HCT116 (cell line): ENCODE data around the gene MEF2D. TPM values are rescaled to one million over a fixed set of nuclear protein-coding genes. Genes with fewer than 3 reads are reported as not detected.

Experiments used
- ATAC-seq: fragments of 200-7000 bp; cut with Tn5 transposase; 2 replicates; pipeline ENCODE4 v1.9.1; 2020; ENCODE audit warnings: mild to moderate bottlenecking, moderate library complexity
- BruUV-seq: library from RNA; stranded (reverse); fragments of 400-500 nt; replicated peaks from 2 replicates; lab custom pipeline; 2021; lab: Mats Ljungman, UMichigan
- CTCF ChIA-PET: fragments of 300-600 bp; sonication (Branson Sonifier 250); formaldehyde crosslinking; loops from one replicate; lab custom pipeline; 2021; ENCODE audit warnings: antibody characterized with exemption; lab: Charles Lee
- POLR2A ChIA-PET: fragments of 300-600, 350-600 bp; sonication (Branson Sonifier 250); formaldehyde crosslinking; loops from one replicate; lab custom pipeline; 2021; ENCODE audit warnings: antibody characterized with exemption; lab: Charles Lee
- RAD21 ChIA-PET, 2 experiments: fragments of 300-600 bp; sonication (Branson Sonifier 250); formaldehyde crosslinking; loops; one replicate each; lab custom pipeline; 2023; ENCODE audit warnings: low total read pairs in 2 of 2; ENCODE audit not compliant: uncharacterized antibody in 2 of 2, unreplicated experiment in 2 of 2, low non-redundant PET in 1 of 2; lab: Charles Lee
- DNase-seq: peaks from one replicate; pipeline ENCODE4 v3.0.0-alpha.2; 2010; ENCODE audit warnings: low read depth, low spot score
- H2AFZ ChIP-seq: fragments of 200-600 bp; shearing (Covaris generic), sonication (generic); 2 replicates; pipeline ENCODE4 v1.6.1; 2017; ENCODE audit warnings: low read depth, mixed run types, mixed read lengths, antibody characterized with exemption, low read length; ENCODE audit not compliant: poor library complexity, severe bottlenecking
- H3K27ac ChIP-seq: 2 replicates; pipeline ENCODE4 v1.5.1; 2012; ENCODE audit warnings: low read depth, low read length
- H3K27me3 ChIP-seq: fragments of 200-600 bp; sonication (generic); 2 replicates; pipeline ENCODE4 v1.6.1; 2016; ENCODE audit warnings: mixed run types, low read length, mixed read lengths; ENCODE audit not compliant: insufficient read depth
- H3K36me3 ChIP-seq, 2 experiments: fragments of 200-500 bp in 1 of 2; fragments of 200-600 bp in 1 of 2; sonication (Bioruptor generic) in 1 of 2; sonication (generic) in 1 of 2; 2 replicates each; pipeline versions ENCODE4 v1.5.1 to v1.6.1; 2014 to 2016; ENCODE audit warnings: low read length in 2 of 2, inconsistent platforms in 1 of 2, mixed read lengths in 1 of 2, mixed run types in 1 of 2; ENCODE audit not compliant: insufficient read depth in 2 of 2, control insufficient read depth in 1 of 2
- H3K4me1 ChIP-seq, 2 experiments: fragments of 200-600 bp in 1 of 2; sonication (generic) in 1 of 2; 2 replicates each; pipeline versions ENCODE4 v1.5.1 to v1.6.1; 2012 to 2017; ENCODE audit warnings: low read length in 2 of 2, inconsistent platforms in 1 of 2, mild to moderate bottlenecking in 1 of 2, mixed read lengths in 1 of 2, mixed run types in 1 of 2, moderate library complexity in 1 of 2; ENCODE audit not compliant: insufficient read depth in 2 of 2, control insufficient read depth in 1 of 2
- H3K4me2 ChIP-seq: fragments of 200-600 bp; sonication (generic); 2 replicates; pipeline ENCODE4 v1.6.1; 2017; ENCODE audit warnings: mixed run types, low read length, mixed read lengths
- H3K4me3 ChIP-seq, 2 experiments: fragments of 200-600 bp in 1 of 2; sonication (generic) in 1 of 2; replicated peaks in 1 of 2; 2 replicates each; pipeline ENCODE4 v1.5.1; 2011 to 2016; ENCODE audit warnings: low read length in 2 of 2, control low read depth in 1 of 2, low read depth in 1 of 2, mild to moderate bottlenecking in 1 of 2, mixed read lengths in 1 of 2, mixed run types in 1 of 2
- H3K79me2 ChIP-seq: fragments of 200-600 bp; sonication (generic); 2 replicates; pipeline ENCODE4 v1.6.1; 2017; ENCODE audit warnings: mild to moderate bottlenecking, mixed run types, low read length, moderate library complexity, mixed read lengths; ENCODE audit not compliant: insufficient read depth
- H3K9ac ChIP-seq: fragments of 200-600 bp; sonication (generic); 2 replicates; pipeline ENCODE4 v1.6.1; 2016; ENCODE audit warnings: low read length, mixed read lengths
- H3K9me2 ChIP-seq: fragments of 200-600 bp; sonication (generic), shearing (Covaris generic); 2 replicates; pipeline ENCODE4 v1.6.1; 2017; ENCODE audit warnings: mixed run types, mild to moderate bottlenecking, moderate library complexity; ENCODE audit not compliant: insufficient read depth
- H3K9me3 ChIP-seq, 2 experiments: fragments of 200-500 bp in 1 of 2; fragments of 200-600 bp in 1 of 2; sonication (Bioruptor generic) in 1 of 2; sonication (generic) in 1 of 2; 2 replicates each; pipeline ENCODE4 v1.6.1; 2014 to 2017; ENCODE audit warnings: low read length in 2 of 2, mixed read lengths in 2 of 2, inconsistent platforms in 1 of 2, low read depth in 1 of 2, mild to moderate bottlenecking in 1 of 2, mixed run types in 1 of 2, moderate library complexity in 1 of 2; ENCODE audit not compliant: control insufficient read depth in 1 of 2, insufficient read depth in 1 of 2
- H4K20me1 ChIP-seq: fragments of 200-600 bp; sonication (generic), shearing (Covaris generic); 2 replicates; pipeline ENCODE4 v1.6.1; 2017; ENCODE audit warnings: mixed run types, mild to moderate bottlenecking, moderate library complexity; ENCODE audit not compliant: insufficient read depth
- CBX3 ChIP-seq: IDR thresholded peaks from 2 replicates; pipeline ENCODE4 v1.6.1; 2012; ENCODE audit warnings: low read depth
- JUND ChIP-seq: IDR thresholded peaks from 2 replicates; pipeline ENCODE4 v1.6.1; 2012
- POLR2A ChIP-seq: IDR thresholded peaks from 2 replicates; pipeline ENCODE4 v1.7.0; 2011; ENCODE audit warnings: borderline replicate concordance; ENCODE audit not compliant: insufficient read depth, insufficient read length; ENCODE audit errors: extremely low read depth
- POLR2AphosphoS5 ChIP-seq: IDR thresholded peaks from 2 replicates; pipeline ENCODE4 v1.6.1; 2011; ENCODE audit warnings: mild to moderate bottlenecking, low read depth, low read length, moderate library complexity
- SIN3A ChIP-seq: IDR thresholded peaks from 2 replicates; pipeline ENCODE4 v1.6.1; 2012; ENCODE audit warnings: low read depth
- SP1 ChIP-seq: IDR thresholded peaks from 2 replicates; pipeline ENCODE4 v1.6.1; 2012; ENCODE audit warnings: low read depth
- YY1 ChIP-seq: IDR thresholded peaks from 2 replicates; pipeline ENCODE4 v1.6.1; 2011; ENCODE audit warnings: low read length, low read depth, moderate library complexity, mild to moderate bottlenecking; ENCODE audit not compliant: insufficient replicate concordance; ENCODE audit errors: extremely low read depth
- ZFX ChIP-seq: fragments of 450-650 bp; IDR thresholded peaks from 2 replicates; pipeline ENCODE4 v1.6.1; 2017
- intact Hi-C: fragments of 100-400 bp; cut with micrococcal nuclease; formaldehyde crosslinking; loops from 2 replicates; pipeline ENCODE4 v1.10.0; 2022
- total RNA-seq: library from RNA; stranded (reverse); gene quantifications from one replicate; pipeline ENCODE4 v1.2.1, GENCODE V29; 2021; ENCODE audit not compliant: unreplicated experiment
- TF ChIP-seq, protein P1 (sequence below), 3 experiments: fragments of 200-600 bp in 1 of 3; sonication (generic) in 1 of 3; IDR thresholded peaks in 2 of 3; conservative IDR thresholded peaks in 1 of 3; 2 replicates each; pipeline ENCODE4 v1.5.1; 2012 to 2017; ENCODE audit warnings: low read depth in 2 of 3, low read length in 2 of 3, antibody characterized with exemption in 1 of 3, borderline replicate concordance in 1 of 3, control low read depth in 1 of 3, mild to moderate bottlenecking in 1 of 3, mixed read lengths in 1 of 3, mixed run types in 1 of 3, moderate library complexity in 1 of 3; ENCODE audit not compliant: insufficient read depth in 1 of 3
- TF ChIP-seq, protein P2 (sequence below): IDR thresholded peaks from 2 replicates; pipeline ENCODE4 v1.6.1; 2012
- TF ChIP-seq, protein P3 (sequence below): IDR thresholded peaks from 2 replicates; pipeline ENCODE4 v1.6.1; 2011; ENCODE audit warnings: mild to moderate bottlenecking, low read length, moderate library complexity; ENCODE audit not compliant: insufficient replicate concordance; ENCODE audit errors: extremely low read depth
- TF ChIP-seq, protein P4 (sequence below): IDR thresholded peaks from 2 replicates; pipeline ENCODE4 v1.6.1; 2012; ENCODE audit warnings: low read depth

MEF2D gene
- total RNA-seq, 1 experiment from 2014 or later, result 44.2 TPM

DNA sequence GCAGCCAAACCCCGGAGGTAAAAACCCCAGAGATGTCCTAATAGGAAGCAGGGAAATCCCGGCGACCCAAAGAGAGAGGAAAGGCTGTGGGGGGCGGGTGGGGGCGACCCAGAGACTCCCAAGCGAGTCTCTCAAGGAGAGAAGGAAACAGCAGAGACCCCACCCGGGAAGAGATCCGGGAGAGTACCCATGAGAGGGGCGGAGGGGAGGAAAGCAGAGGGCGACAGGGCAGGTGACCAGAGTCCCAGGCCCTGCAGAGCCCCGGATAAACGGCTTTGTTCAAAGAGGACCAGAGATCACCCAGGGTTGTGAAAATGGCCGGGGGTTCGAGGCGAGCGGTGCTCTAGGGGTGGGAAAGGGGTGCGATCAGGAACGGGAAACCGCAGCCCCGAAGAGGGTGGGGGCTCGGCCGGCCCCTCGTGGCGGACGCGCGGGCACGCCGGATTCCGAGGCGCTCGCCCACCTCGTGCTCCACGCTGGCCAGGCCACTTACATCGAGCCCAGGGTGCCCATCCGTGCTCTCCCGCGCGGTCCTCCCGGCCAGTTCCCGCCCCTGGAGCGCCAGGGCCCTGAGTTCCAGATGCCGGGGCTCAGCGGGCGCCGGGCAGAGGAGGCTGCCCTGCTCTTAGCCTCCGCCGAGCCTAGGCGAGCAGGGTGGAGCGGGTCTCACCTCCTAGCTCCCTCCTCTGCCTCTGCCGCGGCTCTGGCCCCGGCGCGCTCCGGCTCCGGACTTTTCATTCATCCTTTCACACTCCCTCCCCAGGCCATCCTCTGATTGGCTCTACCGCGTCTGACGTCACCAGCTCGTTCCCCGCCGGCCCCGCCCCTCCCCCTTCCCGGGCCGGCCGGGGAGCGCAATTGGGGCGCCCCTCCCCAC, 79.3 kb downstream of the MEF2D start:
- Histone ChIP-seq H3K4me3 (peak overlapping the region; percentile 69 to 73), H3K79me2 (peaks cover 47% of the 10 kb centered on the region), H3K36me3 (peaks cover 0 to 7% of the 10 kb centered on the region in 2 experiments; a peak in 1 of 4 replicates), H3K27me3 (no peaks in the 10 kb centered on the region), H3K9ac (peak overlapping the region; percentile 86), H3K9me2 (no peaks in the 10 kb centered on the region), H4K20me1 (no peaks in the 10 kb centered on the region), H2AFZ (peak overlapping the region; percentile 37), H3K27ac (peak overlapping the region; percentile 76), H3K9me3 (no peaks in the 10 kb centered on the region), H3K4me2 (peak overlapping the region; percentile 82), H3K4me1 (peaks cover 10 to 46% of the 10 kb centered on the region in 2 experiments; a peak in 3 of 4 replicates)
- BruUV-seq, result no TSS peak
- CTCF ChIA-PET, result interaction anchor here (0.7 to 2.9 kb wide), 3 partner anchors 21 to 35 kb away, joined by 3 to 24 read pairs (median 6); no protein-coding TSS in a partner anchor
- DNase-seq (peak; percentile 71), ATAC-seq (peak; percentile 92)
- TF ChIP-seq YY1 (peak; percentile 19), POLR2A (peak; percentile 93), ZFX (peak; percentile 41; the same call in 1 of the 2 replicates), SP1 (peak; percentile 88), POLR2AphosphoS5 (peak; percentile 98), JUND (peak; percentile 42), SIN3A (peak; percentile 83), CBX3 (peak; percentile 84; the same call in 1 of the 2 replicates)
- TF ChIP-seq, protein P1, sequence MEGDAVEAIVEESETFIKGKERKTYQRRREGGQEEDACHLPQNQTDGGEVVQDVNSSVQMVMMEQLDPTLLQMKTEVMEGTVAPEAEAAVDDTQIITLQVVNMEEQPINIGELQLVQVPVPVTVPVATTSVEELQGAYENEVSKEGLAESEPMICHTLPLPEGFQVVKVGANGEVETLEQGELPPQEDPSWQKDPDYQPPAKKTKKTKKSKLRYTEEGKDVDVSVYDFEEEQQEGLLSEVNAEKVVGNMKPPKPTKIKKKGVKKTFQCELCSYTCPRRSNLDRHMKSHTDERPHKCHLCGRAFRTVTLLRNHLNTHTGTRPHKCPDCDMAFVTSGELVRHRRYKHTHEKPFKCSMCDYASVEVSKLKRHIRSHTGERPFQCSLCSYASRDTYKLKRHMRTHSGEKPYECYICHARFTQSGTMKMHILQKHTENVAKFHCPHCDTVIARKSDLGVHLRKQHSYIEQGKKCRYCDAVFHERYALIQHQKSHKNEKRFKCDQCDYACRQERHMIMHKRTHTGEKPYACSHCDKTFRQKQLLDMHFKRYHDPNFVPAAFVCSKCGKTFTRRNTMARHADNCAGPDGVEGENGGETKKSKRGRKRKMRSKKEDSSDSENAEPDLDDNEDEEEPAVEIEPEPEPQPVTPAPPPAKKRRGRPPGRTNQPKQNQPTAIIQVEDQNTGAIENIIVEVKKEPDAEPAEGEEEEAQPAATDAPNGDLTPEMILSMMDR (IDR thresholded peaks at IDR 0.05 in 2 of 3, conservative IDR thresholded peaks at IDR 0.05 in 1 of 3; ENCODE audit: borderline replicate concordance in 1 of 3, insufficient read depth in 1 of 3, low read depth in 2 of 3, low read length in 2 of 3), result no peak
- TF ChIP-seq, protein P2, sequence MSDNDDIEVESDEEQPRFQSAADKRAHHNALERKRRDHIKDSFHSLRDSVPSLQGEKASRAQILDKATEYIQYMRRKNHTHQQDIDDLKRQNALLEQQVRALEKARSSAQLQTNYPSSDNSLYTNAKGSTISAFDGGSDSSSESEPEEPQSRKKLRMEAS, result peak; percentile 78
- TF ChIP-seq, protein P3, sequence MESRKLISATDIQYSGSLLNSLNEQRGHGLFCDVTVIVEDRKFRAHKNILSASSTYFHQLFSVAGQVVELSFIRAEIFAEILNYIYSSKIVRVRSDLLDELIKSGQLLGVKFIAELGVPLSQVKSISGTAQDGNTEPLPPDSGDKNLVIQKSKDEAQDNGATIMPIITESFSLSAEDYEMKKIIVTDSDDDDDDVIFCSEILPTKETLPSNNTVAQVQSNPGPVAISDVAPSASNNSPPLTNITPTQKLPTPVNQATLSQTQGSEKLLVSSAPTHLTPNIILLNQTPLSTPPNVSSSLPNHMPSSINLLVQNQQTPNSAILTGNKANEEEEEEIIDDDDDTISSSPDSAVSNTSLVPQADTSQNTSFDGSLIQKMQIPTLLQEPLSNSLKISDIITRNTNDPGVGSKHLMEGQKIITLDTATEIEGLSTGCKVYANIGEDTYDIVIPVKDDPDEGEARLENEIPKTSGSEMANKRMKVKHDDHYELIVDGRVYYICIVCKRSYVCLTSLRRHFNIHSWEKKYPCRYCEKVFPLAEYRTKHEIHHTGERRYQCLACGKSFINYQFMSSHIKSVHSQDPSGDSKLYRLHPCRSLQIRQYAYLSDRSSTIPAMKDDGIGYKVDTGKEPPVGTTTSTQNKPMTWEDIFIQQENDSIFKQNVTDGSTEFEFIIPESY, result no peak
- TF ChIP-seq, protein P4, sequence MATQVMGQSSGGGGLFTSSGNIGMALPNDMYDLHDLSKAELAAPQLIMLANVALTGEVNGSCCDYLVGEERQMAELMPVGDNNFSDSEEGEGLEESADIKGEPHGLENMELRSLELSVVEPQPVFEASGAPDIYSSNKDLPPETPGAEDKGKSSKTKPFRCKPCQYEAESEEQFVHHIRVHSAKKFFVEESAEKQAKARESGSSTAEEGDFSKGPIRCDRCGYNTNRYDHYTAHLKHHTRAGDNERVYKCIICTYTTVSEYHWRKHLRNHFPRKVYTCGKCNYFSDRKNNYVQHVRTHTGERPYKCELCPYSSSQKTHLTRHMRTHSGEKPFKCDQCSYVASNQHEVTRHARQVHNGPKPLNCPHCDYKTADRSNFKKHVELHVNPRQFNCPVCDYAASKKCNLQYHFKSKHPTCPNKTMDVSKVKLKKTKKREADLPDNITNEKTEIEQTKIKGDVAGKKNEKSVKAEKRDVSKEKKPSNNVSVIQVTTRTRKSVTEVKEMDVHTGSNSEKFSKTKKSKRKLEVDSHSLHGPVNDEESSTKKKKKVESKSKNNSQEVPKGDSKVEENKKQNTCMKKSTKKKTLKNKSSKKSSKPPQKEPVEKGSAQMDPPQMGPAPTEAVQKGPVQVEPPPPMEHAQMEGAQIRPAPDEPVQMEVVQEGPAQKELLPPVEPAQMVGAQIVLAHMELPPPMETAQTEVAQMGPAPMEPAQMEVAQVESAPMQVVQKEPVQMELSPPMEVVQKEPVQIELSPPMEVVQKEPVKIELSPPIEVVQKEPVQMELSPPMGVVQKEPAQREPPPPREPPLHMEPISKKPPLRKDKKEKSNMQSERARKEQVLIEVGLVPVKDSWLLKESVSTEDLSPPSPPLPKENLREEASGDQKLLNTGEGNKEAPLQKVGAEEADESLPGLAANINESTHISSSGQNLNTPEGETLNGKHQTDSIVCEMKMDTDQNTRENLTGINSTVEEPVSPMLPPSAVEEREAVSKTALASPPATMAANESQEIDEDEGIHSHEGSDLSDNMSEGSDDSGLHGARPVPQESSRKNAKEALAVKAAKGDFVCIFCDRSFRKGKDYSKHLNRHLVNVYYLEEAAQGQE, result no peak
- intact Hi-C loops, result no loop called here
- RAD21 ChIA-PET, result interaction anchor here in 1 of 2 experiments (0.9 kb wide), 1 partner anchor 36 kb away, joined by 6 read pairs; no protein-coding TSS in a partner anchor
- POLR2A ChIA-PET, result interaction anchor here (0.6 to 1.1 kb wide), 8 partner anchors 9 to 228 kb away, joined by 3 to 6 read pairs (median 4); partner anchors contain the start of gene SLC25A44
